Activated T-cell treated with anti-CD3 and anti-CD28 coated beads, Interleukin-2, amount 50 U/mL, for 72 hours (primary cell): ENCODE results near the gene RESP18. TPM values are rescaled to one million over a fixed set of nuclear protein-coding genes. Genes with fewer than 3 reads are reported as not detected.

Experiments
- total RNA-seq, 2 donors: library from RNA; stranded (reverse); gene quantifications; one replicate each; pipeline ENCODE4 v1.2.3, GENCODE V29; 2022

Gene RESP18
- total RNA-seq, 2 donors from 2014 or later, result not detected

Other genes with a start within 250 kb of the RESP18 start
- 10 to 100 TPM; 19.8 to 21.1 TPM for gene NHEJ1, start 171.9 kb downstream of the RESP18 start, total RNA-seq
- gene SLC23A3, start 162.7 kb downstream of the RESP18 start, total RNA-seq, result 1 to 10 TPM; 3.1 to 4.0 TPM
- gene CNPPD1, start 155.8 kb downstream of the RESP18 start, total RNA-seq, result 10 to 100 TPM; 53.5 to 54.5 TPM
- 10 to 100 TPM; 53.7 to 66.8 TPM for gene RETREG2, start 154.5 kb downstream of the RESP18 start, total RNA-seq
- gene ZFAND2B, start 126.0 kb downstream of the RESP18 start, total RNA-seq, result 10 to 100 TPM; 45.5 to 47.7 TPM
- gene ABCB6, start 113.8 kb downstream of the RESP18 start, total RNA-seq, result 1 to 10 TPM; 8.5 to 8.8 TPM
- gene ATG9A, start 103.1 kb downstream of the RESP18 start, total RNA-seq, result 10 to 100 TPM; 48.5 to 51.4 TPM
- 100 to 1,000 TPM; 101 to 117 TPM for gene ANKZF1, start 102.9 kb downstream of the RESP18 start, total RNA-seq
- gene GLB1L, start 87.3 kb downstream of the RESP18 start, total RNA-seq, result 1 to 10 TPM; 2.3 to 3.4 TPM
- gene STK16, start 87.3 kb downstream of the RESP18 start, total RNA-seq, result 10 to 100 TPM; 36.8 to 46.0 TPM
- not detected for gene TUBA4B, start 79.5 kb downstream of the RESP18 start, total RNA-seq
- 10 to 100 TPM; 82.0 to 99.8 TPM for gene TUBA4A, start 78.8 kb downstream of the RESP18 start, total RNA-seq
- gene DNAJB2, start 53.4 kb downstream of the RESP18 start, total RNA-seq, result 10 to 100 TPM; 71.1 to 88.1 TPM
- gene PTPRN, start 23.3 kb downstream of the RESP18 start, total RNA-seq, result 1 to 10 TPM; 1.7 to 2.5 TPM
- 10 to 100 TPM; 61.5 to 71.0 TPM for gene DNPEP, start 55.2 kb upstream of the RESP18 start, total RNA-seq
- gene DES, start 85.6 kb upstream of the RESP18 start, total RNA-seq, result under 1 TPM in 1 of 2 donors, not detected in 1; 0.10 TPM
- gene SPEG, start 102.1 kb upstream of the RESP18 start, total RNA-seq, result 1 to 10 TPM; 4.8 to 6.9 TPM
- gene GMPPA, start 166.1 kb upstream of the RESP18 start, total RNA-seq, result 10 to 100 TPM; 39.4 to 47.3 TPM
- gene ASIC4, start 181.7 kb upstream of the RESP18 start, total RNA-seq, result under 1 TPM; 0.19 to 0.30 TPM
- 10 to 100 TPM; 24.7 to 25.5 TPM for gene CHPF, start 211.1 kb upstream of the RESP18 start, total RNA-seq
- gene TMEM198, start 211.3 kb upstream of the RESP18 start, total RNA-seq, result 1 to 10 TPM; 4.5 to 5.3 TPM
- 1 to 10 TPM in 1 of 2 donors, under 1 TPM in 1; 0.83 to 1.3 TPM for gene OBSL1, start 238.8 kb upstream of the RESP18 start, total RNA-seq
- gene INHA, start 239.6 kb upstream of the RESP18 start, total RNA-seq, result not detected